Measurements from ENCODE around the gene TTYH3. TPM values are rescaled to one million over a fixed set of nuclear protein-coding genes. Genes with fewer than 3 reads are reported as not detected.

Gene TTYH3
- total RNA-seq, 4 donors from 2014 or later: 16.7 to 23.8 (median 21.4) TPM

DNA sequence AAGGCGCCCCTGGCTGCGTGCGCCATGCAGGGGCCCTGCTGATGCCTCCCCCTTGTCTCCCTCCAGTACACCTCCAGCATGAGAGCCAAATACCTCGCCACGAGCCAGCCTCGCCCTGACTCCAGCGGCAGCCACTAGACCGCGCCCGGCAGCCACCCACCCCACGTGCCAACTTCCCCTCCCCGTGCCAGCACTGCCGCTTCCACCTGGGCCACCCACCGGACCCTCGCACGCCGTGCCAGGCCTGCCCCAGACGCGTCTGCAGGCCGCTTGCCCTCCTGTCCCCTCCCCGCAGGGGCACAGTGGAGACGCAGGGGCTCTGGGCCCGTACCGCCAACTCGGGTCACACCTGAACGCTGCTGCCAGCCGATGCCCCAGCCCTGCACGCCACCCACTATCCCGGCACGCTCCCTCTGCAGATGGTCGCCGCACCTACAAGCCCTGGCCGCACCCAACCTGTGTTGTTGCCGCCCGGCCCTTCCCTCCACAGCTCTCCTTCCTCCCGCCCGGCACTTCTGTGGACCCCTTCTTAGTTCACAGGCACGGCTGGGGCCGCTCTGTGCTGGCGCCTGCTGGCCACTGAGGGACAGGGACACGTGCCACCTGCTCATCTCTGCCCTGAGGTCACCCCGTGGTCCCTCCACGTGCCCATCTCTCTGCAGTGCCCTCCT, 30.0 kb downstream of the TTYH3 start:
- Histone ChIP-seq H3K27me3 (no peaks in the 10 kb centered on the region), H3K4me1 (peaks cover 6 to 22% of the 10 kb centered on the region in 2 donors), H3K4me3 (replicated peaks in 1 of 3) (no peak overlapping the region), H3K27ac (no peak overlapping the region), H3K36me3 (peaks cover 8% of the 10 kb centered on the region in 2 donors), H3K9me3 (no peaks in the 10 kb centered on the region)
- TF ChIP-seq, protein P1, sequence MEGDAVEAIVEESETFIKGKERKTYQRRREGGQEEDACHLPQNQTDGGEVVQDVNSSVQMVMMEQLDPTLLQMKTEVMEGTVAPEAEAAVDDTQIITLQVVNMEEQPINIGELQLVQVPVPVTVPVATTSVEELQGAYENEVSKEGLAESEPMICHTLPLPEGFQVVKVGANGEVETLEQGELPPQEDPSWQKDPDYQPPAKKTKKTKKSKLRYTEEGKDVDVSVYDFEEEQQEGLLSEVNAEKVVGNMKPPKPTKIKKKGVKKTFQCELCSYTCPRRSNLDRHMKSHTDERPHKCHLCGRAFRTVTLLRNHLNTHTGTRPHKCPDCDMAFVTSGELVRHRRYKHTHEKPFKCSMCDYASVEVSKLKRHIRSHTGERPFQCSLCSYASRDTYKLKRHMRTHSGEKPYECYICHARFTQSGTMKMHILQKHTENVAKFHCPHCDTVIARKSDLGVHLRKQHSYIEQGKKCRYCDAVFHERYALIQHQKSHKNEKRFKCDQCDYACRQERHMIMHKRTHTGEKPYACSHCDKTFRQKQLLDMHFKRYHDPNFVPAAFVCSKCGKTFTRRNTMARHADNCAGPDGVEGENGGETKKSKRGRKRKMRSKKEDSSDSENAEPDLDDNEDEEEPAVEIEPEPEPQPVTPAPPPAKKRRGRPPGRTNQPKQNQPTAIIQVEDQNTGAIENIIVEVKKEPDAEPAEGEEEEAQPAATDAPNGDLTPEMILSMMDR (IDR thresholded peaks at IDR 0.05): no peak
- TF ChIP-seq POLR2A (IDR thresholded peaks at IDR 0.05): no peak
- WGBS, 2 donors: 93 to 94% methylated on average over 38 to 43 of the region's 43 CpGs
- intact Hi-C loops (cut with DNase I): loop anchor here (5.0 kb wide), 1 partner anchor 54 kb away; no protein-coding TSS in a partner anchor
- no peak for DNase-seq

DNA sequence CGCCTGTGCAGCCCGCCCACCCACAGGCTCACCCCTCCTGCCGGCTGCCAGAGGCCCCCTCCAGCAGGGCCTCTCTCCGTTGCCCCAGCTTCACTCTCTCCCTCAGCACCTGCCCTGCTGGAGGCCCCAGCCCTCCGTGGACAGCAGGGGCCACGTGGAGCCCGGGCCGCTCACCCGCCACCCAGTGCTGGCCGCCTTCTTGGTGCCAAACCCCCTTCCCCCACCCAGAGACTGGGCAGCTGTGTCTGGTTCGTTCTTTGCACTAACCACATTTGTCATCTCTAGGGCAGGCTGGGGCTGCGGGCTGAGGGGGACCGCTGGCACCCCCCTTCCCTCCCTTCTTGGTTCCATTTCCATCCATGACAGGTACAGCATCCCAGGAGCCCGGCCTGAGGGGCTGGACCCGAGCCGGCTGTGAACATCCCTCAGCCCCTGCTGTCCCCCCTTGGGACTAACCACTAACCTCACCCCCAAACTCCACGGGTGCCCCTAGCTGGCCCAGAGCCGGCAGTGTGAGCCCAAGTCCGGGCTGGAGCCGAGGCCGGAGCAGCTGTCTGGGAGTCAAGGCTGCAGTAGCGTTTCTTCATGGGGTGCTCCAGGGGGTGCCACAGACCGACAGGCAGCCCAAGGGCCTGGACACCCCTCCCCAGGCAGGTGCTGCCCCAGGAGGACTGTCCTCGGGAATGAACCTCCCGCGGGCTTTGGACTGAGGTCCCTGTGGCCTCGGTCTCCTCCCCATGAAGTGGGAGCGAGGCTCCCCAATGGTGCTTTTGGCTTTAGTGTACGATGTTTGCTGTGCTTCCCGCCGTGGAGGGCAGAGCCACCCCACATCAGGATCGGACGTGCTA, 30.7 kb downstream of the TTYH3 start:
- Histone ChIP-seq H3K4me1 (peaks cover 6 to 24% of the 10 kb centered on the region in 2 donors), H3K36me3 (peaks cover 5 to 6% of the 10 kb centered on the region in 2 donors), H3K27me3 (no peaks in the 10 kb centered on the region), H3K27ac (no peak overlapping the region), H3K4me3 (replicated peaks in 1 of 3) (no peak overlapping the region), H3K9me3 (no peaks in the 10 kb centered on the region)
- intact Hi-C loops (cut with DNase I): loop anchor here (5.0 kb wide), 1 partner anchor 55 kb away; no protein-coding TSS in a partner anchor
- 84 to 86% methylated on average over 18 to 23 of the region's 33 CpGs for WGBS, 2 donors
- no peak for TF ChIP-seq POLR2A (IDR thresholded peaks at IDR 0.05)
- TF ChIP-seq, protein P1 (IDR thresholded peaks at IDR 0.05): no peak
- DNase-seq: no peak

DNA sequence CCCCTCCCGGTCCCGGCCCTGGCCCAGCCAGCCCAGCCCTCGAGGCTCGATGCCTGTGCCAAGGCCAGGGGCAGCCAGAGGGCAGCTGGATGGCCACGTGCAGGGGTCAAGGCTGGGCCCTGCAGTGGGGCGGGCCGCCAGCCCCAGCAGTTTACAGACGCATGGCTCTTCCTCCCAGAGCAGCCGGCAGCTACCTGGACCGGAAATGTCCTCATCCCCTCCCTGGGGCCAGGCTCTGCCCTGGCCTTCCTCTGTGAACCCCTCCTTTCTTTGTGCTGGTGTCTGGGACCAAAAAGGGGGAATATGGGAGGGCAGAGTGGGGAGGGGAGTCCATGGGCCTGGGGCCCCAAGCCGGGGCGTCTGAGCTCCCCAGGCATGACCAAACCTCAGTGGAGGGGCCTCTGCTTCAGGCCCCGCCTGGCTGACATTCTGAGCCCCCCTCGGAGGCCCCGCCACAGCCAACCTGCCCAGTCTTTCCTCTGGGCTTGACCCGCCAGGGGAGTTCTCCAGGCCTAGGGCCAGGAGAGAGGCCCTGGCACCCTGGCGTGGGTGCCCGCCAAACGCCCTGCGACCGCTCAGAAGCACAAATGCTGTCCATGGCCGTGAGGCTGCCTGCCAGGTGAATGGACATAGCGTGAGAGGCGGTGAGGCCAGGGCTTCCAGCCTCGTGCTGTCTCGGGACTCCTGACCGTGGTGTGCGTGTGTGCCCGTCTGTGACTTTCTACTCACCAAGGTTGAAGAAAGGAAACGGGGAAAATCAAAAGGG, 31.5 kb downstream of the TTYH3 start:
- Histone ChIP-seq H3K27me3 (no peaks in the 10 kb centered on the region), H3K27ac (peak overlapping the region in 1 of 3 donors; percentile 33), H3K4me3 (replicated peaks in 1 of 3) (no peak overlapping the region), H3K36me3 (peaks cover 0 to 6% of the 10 kb centered on the region in 2 donors), H3K9me3 (no peaks in the 10 kb centered on the region), H3K4me1 (peaks cover 6 to 24% of the 10 kb centered on the region in 2 donors)
- DNase-seq: peak in 1 of 2 donors; percentile 47
- 72 to 85% methylated on average over 17 to 23 of the region's 30 CpGs for whole genome bisulfite sequencing, 2 donors
- TF ChIP-seq POLR2A (IDR thresholded peaks at IDR 0.05): no peak
- TF ChIP-seq, protein P1 (IDR thresholded peaks at IDR 0.05): no peak
- intact Hi-C loops (cut with DNase I): loop anchor here (5.0 kb wide), 1 partner anchor 56 kb away; no protein-coding TSS in a partner anchor

DNA sequence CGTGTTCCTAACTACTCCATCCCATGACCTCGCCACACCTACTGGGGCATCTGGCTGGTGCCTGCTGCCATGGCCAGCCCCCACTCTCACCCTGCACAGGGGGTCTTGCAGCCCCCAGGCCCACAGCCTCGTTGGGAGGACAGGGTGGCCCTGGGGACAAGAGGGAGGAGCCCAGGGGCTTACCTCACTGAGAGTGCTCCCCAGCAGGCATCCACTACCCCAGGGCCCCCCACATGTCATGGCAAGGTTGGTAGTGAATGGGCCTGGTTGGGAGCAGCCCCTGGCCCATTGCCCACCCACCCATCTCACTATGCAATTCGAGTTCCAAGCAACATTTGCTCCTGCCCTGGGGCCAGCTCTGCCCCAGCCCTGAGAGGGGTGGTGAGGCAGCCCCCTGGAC, 32.2 kb downstream of the TTYH3 start:
- peaks cover 0 to 6% of the 10 kb centered on the region in 2 donors for H3K36me3 ChIP-seq
- 81 to 85% methylated on average over 3 to 4 of the region's 4 CpGs for WGBS, 2 donors
- peak overlapping the region in 1 of 3 donors; percentile 33 for H3K27ac ChIP-seq
- no peak for DNase-seq
- no peaks in the 10 kb centered on the region for H3K27me3 ChIP-seq
- peaks cover 6 to 24% of the 10 kb centered on the region in 2 donors for H3K4me1 ChIP-seq
- H3K9me3 ChIP-seq: no peaks in the 10 kb centered on the region
- intact Hi-C loops (cut with DNase I): loop anchor here (5.0 kb wide), 1 partner anchor 57 kb away; no protein-coding TSS in a partner anchor
- H3K4me3 ChIP-seq (replicated peaks in 1 of 3): no peak overlapping the region
- TF ChIP-seq POLR2A (IDR thresholded peaks at IDR 0.05): no peak
- TF ChIP-seq, protein P1 (IDR thresholded peaks at IDR 0.05): no peak

All from thyroid gland (tissue), 4 donors.